K562 (cell line): Measurements from ENCODE around the gene GOLGA2. TPM values are rescaled to one million over a fixed set of nuclear protein-coding genes. Genes with fewer than 3 reads are reported as not detected.

ENCODE experiments used
- BCOR ChIP-seq: fragments of 450-650 bp; IDR thresholded peaks from 2 replicates; pipeline ENCODE4 v1.6.1; 2016
- DACH1 ChIP-seq: fragments of 450-650 bp; IDR thresholded peaks from 2 replicates; pipeline ENCODE4 v1.6.1; 2018; ENCODE audit not compliant: partially characterized antibody
- DPF2 ChIP-seq: fragments of 450-650 bp; IDR thresholded peaks from 2 replicates; pipeline ENCODE4 v1.6.1; 2016
- ESRRA ChIP-seq: fragments of 450-650 bp; IDR thresholded peaks from 2 replicates; pipeline ENCODE4 v1.6.1; 2014; ENCODE audit warnings: low read depth, mild to moderate bottlenecking, moderate library complexity, borderline replicate concordance
- ETS2 ChIP-seq: IDR thresholded peaks from 2 replicates; pipeline ENCODE4 v1.6.1; 2016; ENCODE audit warnings: borderline replicate concordance, missing genetic modification characterization, mild to moderate bottlenecking, moderate library complexity, missing compliant biosample characterization; ENCODE audit not compliant: poor library complexity, severe bottlenecking
- KDM5B ChIP-seq: fragments of 200-600 bp; sonication (generic); IDR thresholded peaks from 2 replicates; pipeline ENCODE4 v1.6.1; 2012; ENCODE audit warnings: low read depth, mild to moderate bottlenecking, moderate library complexity, low read length, control low read depth, inconsistent platforms; ENCODE audit not compliant: insufficient replicate concordance
- LARP7 ChIP-seq: fragments of 450-650 bp; IDR thresholded peaks from 2 replicates; pipeline ENCODE4 v1.6.1; 2016
- MAFF ChIP-seq: IDR thresholded peaks from 2 replicates; pipeline ENCODE4 v1.6.1; 2012; ENCODE audit warnings: low read length, improper control_type of control experiment
- MAZ ChIP-seq, 2 experiments: fragments of 450-650 bp in 1 of 2; sonication (generic) in 1 of 2; formaldehyde crosslinking; IDR thresholded peaks in 1 of 2; conservative IDR thresholded peaks in 1 of 2; 2 replicates each; pipeline versions ENCODE4 v1.4.0 to v1.5.0; 2020; ENCODE audit warnings: mild to moderate bottlenecking in 1 of 2, missing genetic modification reagents in 1 of 2
- MEF2A ChIP-seq: IDR thresholded peaks from 2 replicates; pipeline ENCODE4 v1.6.1; 2011; ENCODE audit warnings: low read depth, mild to moderate bottlenecking, low read length, moderate library complexity; ENCODE audit not compliant: control insufficient read depth
- MLX ChIP-seq, 2 experiments: fragments of 450-650 bp in 1 of 2; sonication (generic) in 1 of 2; formaldehyde crosslinking; conservative IDR thresholded peaks; 2 replicates each; pipeline versions ENCODE4 v1.4.0 to v1.8.1; 2020 to 2022; ENCODE audit warnings: mild to moderate bottlenecking in 1 of 2, missing genetic modification reagents in 1 of 2
- MXI1 ChIP-seq: IDR thresholded peaks from 2 replicates; pipeline ENCODE4 v1.6.1; 2011; ENCODE audit warnings: low read depth, mild to moderate bottlenecking, improper control_type of control experiment, low read length
- NBN ChIP-seq: fragments of 450-650 bp; IDR thresholded peaks from 2 replicates; pipeline ENCODE4 v1.6.1; 2016; ENCODE audit warnings: low read depth, mild to moderate bottlenecking
- RCOR1 ChIP-seq, 2 experiments: IDR thresholded peaks; 2 replicates each; pipeline ENCODE4 v1.6.1; 2012; ENCODE audit warnings: low read depth in 2 of 2, low read length in 2 of 2, borderline replicate concordance in 1 of 2, improper control_type of control experiment in 1 of 2
- SIN3A ChIP-seq, 2 experiments: fragments of 150-350 bp in 1 of 2; IDR thresholded peaks; 2 replicates each; pipeline ENCODE4 v1.6.1; 2011 to 2016; ENCODE audit warnings: borderline replicate concordance in 2 of 2, low read depth in 2 of 2, low read length in 2 of 2, mild to moderate bottlenecking in 2 of 2, moderate library complexity in 2 of 2; ENCODE audit not compliant: control insufficient read depth in 1 of 2
- SIN3B ChIP-seq: fragments of 450-650 bp; IDR thresholded peaks from 2 replicates; pipeline ENCODE4 v1.6.1; 2017; ENCODE audit warnings: low read depth, mild to moderate bottlenecking, moderate library complexity
- SMARCA5 ChIP-seq: fragments of 450-650 bp; IDR thresholded peaks from 2 replicates; pipeline ENCODE4 v1.6.1; 2016
- ZNF184 ChIP-seq: sonication (generic); formaldehyde crosslinking; IDR thresholded peaks from 2 replicates; pipeline ENCODE4 v1.5.0; 2020; ENCODE audit warnings: missing genetic modification reagents
- ZNF274 ChIP-seq: IDR thresholded peaks from 2 replicates; pipeline ENCODE4 v1.6.1; 2011; ENCODE audit warnings: low read depth, mild to moderate bottlenecking, low read length, moderate library complexity, borderline replicate concordance
- ZNF583 ChIP-seq: fragments of 250-450 bp; sonication (Bioruptor Pico); IDR thresholded peaks from 2 replicates; pipeline ENCODE4 v1.4.0; 2020
- polyA plus RNA-seq, 8 experiments: library from polyadenylated mRNA; depleted of rRNA in 4 of 8; stranded (reverse) in 5 of 8; unstranded in 3 of 8; fragments of >200 nt; fragmentation: Nextera tagmentation in 2 of 8; fragmentation: Illumina TruSeq in 1 of 8; extraction: Ambion mirVana in 2 of 8; extraction: Trizol in 1 of 8; gene quantifications; 2 replicates each; pipeline versions ENCODE4 v1.2.1 to v1.2.3, GENCODE V29; 2011 to 2014; ENCODE audit warnings: inconsistent platforms in 1 of 8, missing spikeins in 1 of 8
- total RNA-seq, 7 experiments: library from RNA; depleted of rRNA in 6 of 7; stranded (reverse); fragments of >200 nt in 6 of 7; fragmentation: Illumina TruSeq in 2 of 7; extraction: Trizol in 2 of 7; gene quantifications; 2 replicates each; pipeline versions ENCODE4 v1.2.1 to v1.2.3, GENCODE V29; 2011 to 2021; ENCODE audit warnings: low replicate concordance in 1 of 7
- TF ChIP-seq, protein P1 (sequence below): fragments of 450-650 bp; formaldehyde crosslinking; IDR thresholded peaks from 2 replicates; pipeline ENCODE4 v1.4.0; 2020; ENCODE audit warnings: mild to moderate bottlenecking, moderate library complexity
- TF ChIP-seq, protein P2 (sequence below): fragments of 450-650 bp; IDR thresholded peaks from 2 replicates; pipeline ENCODE4 v1.7.0; 2016; ENCODE audit warnings: borderline replicate concordance

GOLGA2 gene
- total and polyA plus RNA-seq, 9 of the 15 experiments (the other 6 are each of a cell fraction or from before 2014, with no cell fraction given): 15.7 to 138 (median 76.0) TPM

- peak in 1 of 2 experiments; percentile 85; a peak in 1 of 4 replicates for TF ChIP-seq MLX (CRISPR knock-in tag; conservative IDR thresholded peaks at IDR 0.05)
- TF ChIP-seq NBN: no peak
- no peak for TF ChIP-seq ESRRA
- no peak for TF ChIP-seq ZNF184 (CRISPR knock-in tag)
- no peak for TF ChIP-seq MAFF
- TF ChIP-seq, protein P1, sequence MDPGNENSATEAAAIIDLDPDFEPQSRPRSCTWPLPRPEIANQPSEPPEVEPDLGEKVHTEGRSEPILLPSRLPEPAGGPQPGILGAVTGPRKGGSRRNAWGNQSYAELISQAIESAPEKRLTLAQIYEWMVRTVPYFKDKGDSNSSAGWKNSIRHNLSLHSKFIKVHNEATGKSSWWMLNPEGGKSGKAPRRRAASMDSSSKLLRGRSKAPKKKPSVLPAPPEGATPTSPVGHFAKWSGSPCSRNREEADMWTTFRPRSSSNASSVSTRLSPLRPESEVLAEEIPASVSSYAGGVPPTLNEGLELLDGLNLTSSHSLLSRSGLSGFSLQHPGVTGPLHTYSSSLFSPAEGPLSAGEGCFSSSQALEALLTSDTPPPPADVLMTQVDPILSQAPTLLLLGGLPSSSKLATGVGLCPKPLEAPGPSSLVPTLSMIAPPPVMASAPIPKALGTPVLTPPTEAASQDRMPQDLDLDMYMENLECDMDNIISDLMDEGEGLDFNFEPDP: 0 out of 2 replicates have a peak, but pooled peaks have one; percentile 80
- peak; percentile 62; the same call in 1 of the 2 replicates for TF ChIP-seq LARP7
- peak; percentile 41; the same call in 1 of the 2 replicates for TF ChIP-seq MXI1
- no peak; the same call in 1 of the 2 replicates for TF ChIP-seq SMARCA5
- peak; percentile 64; the same call in 1 of the 2 replicates for TF ChIP-seq ZNF583
- TF ChIP-seq DACH1: no peak
- TF ChIP-seq BCOR: 0 out of 2 replicates have a peak, but pooled peaks have one; percentile 23
- peak in 1 of 2 experiments; percentile 2; a peak in 1 of 4 replicates for TF ChIP-seq MAZ (CRISPR knock-in tag; conservative IDR thresholded peaks at IDR 0.05 in 1 of 2, IDR thresholded peaks at IDR 0.05 in 1 of 2)
- TF ChIP-seq ZNF274: no peak
- no peak for TF ChIP-seq SIN3B
- no peak for TF ChIP-seq SIN3A (IDR thresholded peaks at IDR 0.05; ENCODE audit: borderline replicate concordance in 2 of 2, control insufficient read depth in 1 of 2, low read depth in 2 of 2, low read length in 2 of 2)
- TF ChIP-seq KDM5B: no peak
- no peak for TF ChIP-seq MEF2A
- no peak for TF ChIP-seq DPF2
- TF ChIP-seq, protein P2, sequence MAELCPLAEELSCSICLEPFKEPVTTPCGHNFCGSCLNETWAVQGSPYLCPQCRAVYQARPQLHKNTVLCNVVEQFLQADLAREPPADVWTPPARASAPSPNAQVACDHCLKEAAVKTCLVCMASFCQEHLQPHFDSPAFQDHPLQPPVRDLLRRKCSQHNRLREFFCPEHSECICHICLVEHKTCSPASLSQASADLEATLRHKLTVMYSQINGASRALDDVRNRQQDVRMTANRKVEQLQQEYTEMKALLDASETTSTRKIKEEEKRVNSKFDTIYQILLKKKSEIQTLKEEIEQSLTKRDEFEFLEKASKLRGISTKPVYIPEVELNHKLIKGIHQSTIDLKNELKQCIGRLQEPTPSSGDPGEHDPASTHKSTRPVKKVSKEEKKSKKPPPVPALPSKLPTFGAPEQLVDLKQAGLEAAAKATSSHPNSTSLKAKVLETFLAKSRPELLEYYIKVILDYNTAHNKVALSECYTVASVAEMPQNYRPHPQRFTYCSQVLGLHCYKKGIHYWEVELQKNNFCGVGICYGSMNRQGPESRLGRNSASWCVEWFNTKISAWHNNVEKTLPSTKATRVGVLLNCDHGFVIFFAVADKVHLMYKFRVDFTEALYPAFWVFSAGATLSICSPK: 0 out of 2 replicates have a peak, but pooled peaks have one; percentile 18
- peak in 1 of 2 experiments; percentile 5; a peak in 1 of 4 replicates for TF ChIP-seq RCOR1 (IDR thresholded peaks at IDR 0.05; ENCODE audit: borderline replicate concordance in 1 of 2, low read depth in 2 of 2, low read length in 2 of 2)
- TF ChIP-seq ETS2 (tag): no peak
Observed at GRCh38 chr9:128250839-128251731, 24.7 kb downstream of the GOLGA2 start (continued).
